Measurements from ENCODE around the gene TFDP1.
"Not testable (repeated sequence)": the region's sequence is repeated elsewhere in the genome, so short reads cannot be mapped to it uniquely, and the experiment has no call there.

Gene TFDP1

GRCh38 chr13:113612607-113613006 lies 28.1 kb downstream of the TFDP1 start:
- DNase-seq = no peak

GRCh38 chr13:113613789-113614379 lies 29.3 kb downstream of the TFDP1 start:
- DNase-seq = no peak

GRCh38 chr13:113616281-113616906 lies 31.8 kb downstream of the TFDP1 start:
- DNase-seq = no peak

- peak in 18 of 56 donors; percentile 6 to 69 (median 20) for DNase-seq
Observed at GRCh38 chr13:113616991-113617749, 32.6 kb downstream of the TFDP1 start.

GRCh38 chr13:113617961-113618360 lies 33.4 kb downstream of the TFDP1 start:
- DNase-seq = no peak

- DNase-seq = no peak
Observed at GRCh38 chr13:113618455-113618854, 33.9 kb downstream of the TFDP1 start.

- no peak for DNase-seq
Observed at GRCh38 chr13:113620036-113620796, 35.7 kb downstream of the TFDP1 start.

GRCh38 chr13:113621046-113621445 lies 36.5 kb downstream of the TFDP1 start:
- DNase-seq = no peak

GRCh38 chr13:113621498-113621897 lies 36.9 kb downstream of the TFDP1 start:
- DNase-seq = peak in 1 of 56 donors; percentile 11

GRCh38 chr13:113621986-113622550 lies 37.5 kb downstream of the TFDP1 start:
- DNase-seq = not testable (repeated sequence)

- no peak for DNase-seq
Observed at GRCh38 chr13:113622791-113623490, 38.4 kb downstream of the TFDP1 start.

- no peak for DNase-seq
Observed at GRCh38 chr13:113623491-113624234, 39.1 kb downstream of the TFDP1 start.

- DNase-seq = no peak
Observed at GRCh38 chr13:113624235-113624587, 39.7 kb downstream of the TFDP1 start.

- not testable (repeated sequence) for DNase-seq
Observed at GRCh38 chr13:113624640-113625304, 40.2 kb downstream of the TFDP1 start.

GRCh38 chr13:113625965-113626721 lies 41.6 kb downstream of the TFDP1 start:
- DNase-seq = no peak

GRCh38 chr13:113627136-113627535 lies 42.6 kb downstream of the TFDP1 start:
- DNase-seq = no peak

- DNase-seq = no peak
Observed at GRCh38 chr13:113628291-113629270, 44.0 kb downstream of the TFDP1 start.

- no peak for DNase-seq
Observed at GRCh38 chr13:113629866-113630265, 45.3 kb downstream of the TFDP1 start.

All from nucleus accumbens (tissue), 56 donors.